Body of pancreas (tissue), 4 donors: ENCODE data around the gene FYCO1. TPM values are rescaled to one million over a fixed set of nuclear protein-coding genes. Genes with fewer than 3 reads are reported as not detected.

ENCODE experiments used
- ATAC-seq: fragments of 150-250 bp; one replicate; pipeline ENCODE4 v1.9.1; 2016
- DNase-seq, 4 donors: peaks; one replicate each; pipeline ENCODE4 v3.0.0-alpha.2; 2019
- H3K27ac ChIP-seq, 4 donors: fragments of 200-600 bp; sonication (generic); 1 replicate in 3 of 4; 2 replicates in 1 of 4; pipeline versions ENCODE4 v1.5.1 to v1.6.1; 2016 to 2019; ENCODE audit warnings: mild to moderate bottlenecking in 1 of 4, mixed read lengths in 1 of 4, moderate library complexity in 1 of 4
- H3K27me3 ChIP-seq, 2 donors: fragments of 200-600 bp; sonication (generic); one replicate each; pipeline ENCODE4 v1.6.0; 2016; ENCODE audit warnings: mild to moderate bottlenecking in 1 of 2
- H3K36me3 ChIP-seq, 2 donors: fragments of 200-600 bp; sonication (generic); replicated peaks in 1 of 2; 2 replicates each; pipeline ENCODE4 v1.5.1; 2016; ENCODE audit warnings: low read depth in 2 of 2; ENCODE audit not compliant: insufficient read depth in 1 of 2
- H3K4me1 ChIP-seq: fragments of 200-600 bp; sonication (generic); one replicate; pipeline ENCODE4 v1.6.0; 2016
- H3K4me3 ChIP-seq, 2 donors: fragments of 200-600 bp; sonication (generic); 1 replicate in 1 of 2; 2 replicates in 1 of 2; pipeline ENCODE4 v1.5.1; 2016 to 2019
- H3K9me3 ChIP-seq, 3 donors: fragments of 200-600 bp; sonication (generic); 1 replicate in 2 of 3; 2 replicates in 1 of 3; pipeline ENCODE4 v1.5.1; 2016
- CTCF ChIP-seq, 7 experiments: fragments of 450-650 bp in 4 of 7; fragments of 200-600 bp in 3 of 7; sonication (generic) in 3 of 7; IDR thresholded peaks; one replicate each; pipeline ENCODE4 v1.5.1; 2016 to 2019; ENCODE audit warnings: antibody characterized with exemption in 7 of 7
- POLR2A ChIP-seq, 3 donors: fragments of 450-650 bp; IDR thresholded peaks; one replicate each; pipeline ENCODE4 v1.6.1; 2016; ENCODE audit warnings: antibody characterized with exemption in 3 of 3, mild to moderate bottlenecking in 2 of 3
- WGBS, 2 donors: methylation state at CpG; one replicate each; pipeline ENCODE4 v1.1.5; 2017; 5-methylcytosine and 5-hydroxymethylcytosine counted together
- intact Hi-C: fragments of 100-400 bp; cut with DNase I; formaldehyde crosslinking; loops from one replicate; pipeline ENCODE4 v1.15.1; 2023
- total RNA-seq, 2 donors: library from RNA; depleted of rRNA; stranded (reverse); fragments of >200 nt; gene quantifications; one replicate each; pipeline ENCODE4 v1.1.0, GENCODE V29; 2016

The FYCO1 gene
- total RNA-seq, 2 donors from 2014 or later: 20.0 to 25.4 TPM

DNA sequence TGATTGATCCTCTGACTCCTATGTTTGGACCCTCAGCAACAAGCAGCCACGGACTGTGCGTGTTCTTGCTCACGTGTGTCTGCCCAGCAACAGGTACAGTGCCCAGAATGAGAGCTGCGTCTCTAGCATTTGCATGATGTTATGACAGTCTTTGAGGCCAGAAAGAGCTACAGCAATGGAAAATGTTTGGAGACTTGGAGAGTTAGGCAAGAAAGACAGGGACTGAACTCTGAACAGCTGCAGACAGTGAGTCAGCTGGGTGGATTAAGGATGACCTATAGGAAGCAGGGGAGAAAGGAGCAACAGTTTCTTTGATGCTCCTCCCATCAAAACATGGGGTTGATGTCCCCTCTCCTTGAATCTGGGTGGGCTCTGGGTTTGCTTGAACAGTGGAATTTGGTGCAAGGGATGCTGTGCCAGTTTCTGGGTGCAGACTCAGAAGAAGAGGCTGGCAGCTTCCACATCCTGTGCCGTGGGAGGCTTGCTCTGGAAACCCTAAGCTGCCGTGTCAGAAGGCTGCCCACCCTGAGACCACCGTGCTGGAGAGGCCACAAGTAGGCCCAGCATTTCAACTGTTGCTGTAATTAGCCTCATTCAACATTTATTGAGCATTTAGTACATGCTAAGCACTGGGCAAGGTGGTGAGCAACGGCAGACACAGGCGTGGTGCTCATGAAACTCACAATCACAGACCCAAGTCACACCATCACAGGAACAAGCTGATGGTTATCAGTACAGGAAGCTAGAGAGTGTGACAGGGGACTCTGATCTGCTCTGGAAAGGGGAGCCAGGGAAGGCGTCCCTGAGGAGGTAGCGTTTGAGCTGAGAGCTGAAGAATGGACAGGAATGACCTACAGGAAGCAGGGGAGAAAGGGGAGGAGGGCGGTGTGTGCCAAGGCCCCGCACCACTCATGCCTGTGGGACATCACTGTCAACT lies 87.6 kb downstream of the FYCO1 start:
- H3K4me3 ChIP-seq: no peak overlapping the region
- H3K36me3 ChIP-seq: no peaks in the 10 kb centered on the region
- TF ChIP-seq POLR2A (IDR thresholded peaks at IDR 0.05) (no peak), CTCF (IDR thresholded peaks at IDR 0.05) (no peak)
- no peaks in the 10 kb centered on the region for H3K9me3 ChIP-seq
- no peaks in the 10 kb centered on the region for H3K4me1 ChIP-seq
- intact Hi-C loops: no loop called here
- no peak overlapping the region for H3K27ac ChIP-seq
- DNase-seq (no peak), ATAC-seq (no peak)
- WGBS, 2 donors: 80 to 85% methylated on average over 13 of the region's 13 CpGs
- H3K27me3 ChIP-seq: no peaks in the 10 kb centered on the region

DNA sequence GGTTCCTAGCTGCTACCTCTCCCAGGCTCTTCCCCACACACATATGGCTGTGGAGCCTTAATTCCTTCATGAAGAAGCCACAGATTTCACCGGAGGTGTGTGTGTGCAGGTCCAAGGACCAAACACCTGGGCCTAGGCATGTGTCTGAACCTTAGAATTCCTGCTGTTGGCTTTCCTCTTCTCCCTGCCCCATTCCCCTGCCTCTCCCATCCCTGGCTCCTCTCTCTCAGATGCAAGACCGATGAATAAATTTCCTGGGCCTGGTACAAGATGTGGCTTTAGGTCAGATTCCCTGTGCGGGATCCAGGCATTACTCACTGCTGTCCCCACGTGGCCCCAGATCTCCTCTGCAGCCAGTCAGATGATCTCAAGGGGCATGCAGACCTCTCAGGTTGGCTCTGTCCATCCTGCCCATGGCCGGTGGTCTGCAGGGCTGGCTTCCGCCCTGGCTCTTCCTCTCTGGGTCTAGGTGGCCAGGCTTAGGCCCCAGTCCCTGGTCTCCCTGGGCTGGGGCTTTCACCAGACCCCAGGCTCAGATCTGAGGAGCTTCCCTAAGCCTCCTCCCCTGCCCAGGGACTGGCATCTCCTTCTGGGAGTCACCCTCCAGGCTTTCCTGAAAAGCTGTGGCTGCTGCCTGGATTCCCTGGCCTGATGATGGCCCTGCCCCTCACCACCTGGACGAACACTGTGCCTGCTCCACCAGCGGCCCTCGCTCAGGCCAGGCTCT lies 88.8 kb downstream of the FYCO1 start:
- intact Hi-C loops: no loop called here
- H3K4me3 ChIP-seq: no peak overlapping the region
- H3K36me3 ChIP-seq: no peaks in the 10 kb centered on the region
- TF ChIP-seq CTCF (IDR thresholded peaks at IDR 0.05): no peak
- TF ChIP-seq POLR2A (IDR thresholded peaks at IDR 0.05): no peak
- no peaks in the 10 kb centered on the region for H3K27me3 ChIP-seq
- no peak overlapping the region for H3K27ac ChIP-seq
- H3K4me1 ChIP-seq: no peaks in the 10 kb centered on the region
- no peaks in the 10 kb centered on the region for H3K9me3 ChIP-seq
- DNase-seq (no peak), ATAC-seq (no peak)
- 74 to 86% methylated on average over 9 of the region's 9 CpGs for WGBS, 2 donors

GRCh38 chr3:45905755-45906154 lies 89.9 kb downstream of the FYCO1 start:
- Histone ChIP-seq H3K4me3 (no peak overlapping the region), H3K27ac (no peak overlapping the region), H3K9me3 (no peaks in the 10 kb centered on the region), H3K36me3 (no peaks in the 10 kb centered on the region), H3K27me3 (no peaks in the 10 kb centered on the region), H3K4me1 (no peaks in the 10 kb centered on the region)
- DNase-seq (no peak), ATAC-seq (no peak)
- WGBS, 2 donors: 69 to 77% methylated on average over 3 of the region's 3 CpGs
- no peak for TF ChIP-seq CTCF (IDR thresholded peaks at IDR 0.05)
- TF ChIP-seq POLR2A (IDR thresholded peaks at IDR 0.05): no peak
- intact Hi-C loops: no loop called here

DNA sequence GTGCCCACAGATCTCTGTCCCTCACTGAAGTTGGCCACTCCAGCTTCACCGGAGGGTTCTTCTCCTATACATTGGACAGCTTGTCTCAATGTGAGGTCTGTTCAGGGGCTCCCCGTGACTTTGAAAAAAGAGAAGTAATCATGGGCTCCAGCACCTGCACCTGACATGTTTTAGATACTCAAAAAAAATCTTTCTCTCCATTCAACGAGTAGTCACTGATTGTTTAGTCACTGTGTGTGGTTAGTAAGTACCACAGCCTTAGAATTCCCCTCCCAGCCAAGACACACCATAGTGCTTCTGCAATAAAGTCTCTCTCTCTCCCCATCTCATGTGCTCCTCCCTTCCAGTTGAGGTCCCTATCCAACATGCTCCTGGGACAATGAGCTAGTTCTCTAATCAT lies 90.7 kb downstream of the FYCO1 start:
- no peak overlapping the region for H3K27ac ChIP-seq
- H3K4me3 ChIP-seq: no peak overlapping the region
- no peak for TF ChIP-seq POLR2A (IDR thresholded peaks at IDR 0.05)
- no peak for TF ChIP-seq CTCF (IDR thresholded peaks at IDR 0.05)
- DNase-seq: no peak
- no peaks in the 10 kb centered on the region for H3K36me3 ChIP-seq
- no peaks in the 10 kb centered on the region for H3K9me3 ChIP-seq
- H3K4me1 ChIP-seq: no peaks in the 10 kb centered on the region
- WGBS, 2 donors: 85 to 87% methylated on average over 3 of the region's 3 CpGs
- intact Hi-C loops: no loop called here
- ATAC-seq: no peak
- H3K27me3 ChIP-seq: no peaks in the 10 kb centered on the region
